Upper lobe of right lung (tissue), 1 donor: ENCODE results near the gene PERCC1. TPM values are rescaled to one million over a fixed set of nuclear protein-coding genes. Genes with fewer than 3 reads are reported as not detected.

ENCODE experiments used
- ATAC-seq: fragments of 200-7000 bp; cut with Tn5 transposase; one replicate; pipeline ENCODE4 v1.9.1; 2020; ENCODE audit warnings: mild to moderate bottlenecking, moderate library complexity
- DNase-seq: peaks from one replicate; pipeline ENCODE4 v3.0.0-alpha.2; 2020
- H3K27ac ChIP-seq: fragments of 200-600 bp; one replicate; pipeline ENCODE4 v1.8.0; 2022
- H3K27me3 ChIP-seq: fragments of 200-600 bp; one replicate; pipeline ENCODE4 v1.8.0; 2022; ENCODE audit warnings: mild to moderate bottlenecking
- H3K36me3 ChIP-seq: fragments of 200-600 bp; one replicate; pipeline ENCODE4 v1.8.0; 2022
- H3K4me1 ChIP-seq: fragments of 200-600 bp; one replicate; pipeline ENCODE4 v1.8.0; 2022
- H3K4me3 ChIP-seq: fragments of 200-600 bp; one replicate; pipeline ENCODE4 v1.8.0; 2022; ENCODE audit warnings: mild to moderate bottlenecking
- H3K9me3 ChIP-seq: fragments of 200-600 bp; one replicate; pipeline ENCODE4 v1.8.0; 2022
- intact Hi-C: fragments of 100-400 bp; cut with DNase I; formaldehyde crosslinking; loops from one replicate; pipeline ENCODE4 v1.11.0; 2022
- total RNA-seq: library from RNA; stranded (reverse); fragmentation: NEBNext Ultra II Directional; extraction: Animal tissue kit (Norgen Biotek cat#: 25700); gene quantifications from one replicate; pipeline ENCODE4 v1.2.1, GENCODE V29; 2021
- TF ChIP-seq, protein P1 (sequence below): fragments of 200-600 bp; IDR thresholded peaks from one replicate; pipeline ENCODE4 v1.8.0; 2022; ENCODE audit warnings: antibody characterized with exemption
- donor health status: DM: no; HTN: yes; CAD: no; lungs with severe emphysema.

The PERCC1 gene
- total RNA-seq, 1 donor from 2014 or later = not detected

DNA sequence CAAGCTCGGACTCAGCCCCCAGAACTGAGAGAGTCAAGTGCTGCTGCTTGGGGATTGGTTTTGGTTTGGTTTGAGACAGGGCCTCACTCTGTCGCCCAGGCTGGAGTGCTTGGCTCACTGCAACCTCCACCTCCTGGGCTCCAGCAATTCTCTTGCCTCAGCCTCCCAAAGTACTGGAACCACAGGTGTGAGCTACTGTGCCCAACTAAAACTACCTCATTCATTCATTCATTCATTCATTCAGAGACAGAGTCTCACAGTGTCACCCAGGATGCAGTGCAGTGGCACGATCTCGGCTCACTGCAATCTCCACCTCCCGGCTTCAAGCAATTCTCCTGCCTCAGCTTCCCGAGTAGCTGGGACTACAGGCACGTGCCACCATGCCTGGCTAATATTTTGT, 41.1 kb upstream of the PERCC1 start:
- DNase-seq (no peak), ATAC-seq (no peak)
- Histone ChIP-seq H3K27me3 (no peaks in the 10 kb centered on the region), H3K4me3 (no peak overlapping the region), H3K9me3 (no peaks in the 10 kb centered on the region), H3K36me3 (peaks cover 56% of the 10 kb centered on the region), H3K4me1 (no peaks in the 10 kb centered on the region), H3K27ac (no peak overlapping the region)
- TF ChIP-seq, protein P1, sequence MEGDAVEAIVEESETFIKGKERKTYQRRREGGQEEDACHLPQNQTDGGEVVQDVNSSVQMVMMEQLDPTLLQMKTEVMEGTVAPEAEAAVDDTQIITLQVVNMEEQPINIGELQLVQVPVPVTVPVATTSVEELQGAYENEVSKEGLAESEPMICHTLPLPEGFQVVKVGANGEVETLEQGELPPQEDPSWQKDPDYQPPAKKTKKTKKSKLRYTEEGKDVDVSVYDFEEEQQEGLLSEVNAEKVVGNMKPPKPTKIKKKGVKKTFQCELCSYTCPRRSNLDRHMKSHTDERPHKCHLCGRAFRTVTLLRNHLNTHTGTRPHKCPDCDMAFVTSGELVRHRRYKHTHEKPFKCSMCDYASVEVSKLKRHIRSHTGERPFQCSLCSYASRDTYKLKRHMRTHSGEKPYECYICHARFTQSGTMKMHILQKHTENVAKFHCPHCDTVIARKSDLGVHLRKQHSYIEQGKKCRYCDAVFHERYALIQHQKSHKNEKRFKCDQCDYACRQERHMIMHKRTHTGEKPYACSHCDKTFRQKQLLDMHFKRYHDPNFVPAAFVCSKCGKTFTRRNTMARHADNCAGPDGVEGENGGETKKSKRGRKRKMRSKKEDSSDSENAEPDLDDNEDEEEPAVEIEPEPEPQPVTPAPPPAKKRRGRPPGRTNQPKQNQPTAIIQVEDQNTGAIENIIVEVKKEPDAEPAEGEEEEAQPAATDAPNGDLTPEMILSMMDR = no peak
- intact Hi-C loops = no loop called here

DNA sequence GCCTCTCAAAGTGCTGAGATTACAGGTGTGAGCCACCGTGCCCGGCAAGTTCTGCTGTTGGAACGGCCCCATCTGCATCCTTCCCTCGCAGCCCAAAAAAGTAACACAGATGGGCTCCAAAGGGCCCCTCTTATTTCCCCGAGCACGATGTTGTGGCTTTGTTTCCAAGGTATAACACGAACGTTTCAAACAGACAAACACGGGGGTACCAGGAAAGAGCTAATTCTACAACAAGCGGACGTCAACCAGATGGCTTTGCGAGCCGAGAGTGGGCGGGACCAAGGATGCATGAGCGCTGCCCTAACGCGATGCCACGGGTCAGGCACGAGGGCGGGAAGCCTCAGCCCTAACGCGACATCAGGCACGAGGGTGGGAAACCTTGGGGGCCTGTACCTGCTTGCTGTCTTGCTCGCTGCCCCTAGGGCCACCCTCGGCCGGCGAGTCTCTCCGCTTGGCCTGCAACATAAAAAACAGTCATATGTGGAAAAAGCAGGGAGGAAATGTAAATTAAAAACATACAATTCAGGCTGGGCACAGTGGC, 40.6 kb upstream of the PERCC1 start:
- H3K9me3 ChIP-seq = no peaks in the 10 kb centered on the region
- no peak for ATAC-seq
- H3K36me3 ChIP-seq = peaks cover 55% of the 10 kb centered on the region
- no peaks in the 10 kb centered on the region for H3K4me1 ChIP-seq
- TF ChIP-seq, protein P1 = no peak
- intact Hi-C loops = no loop called here
- H3K27ac ChIP-seq = no peak overlapping the region
- no peak overlapping the region for H3K4me3 ChIP-seq
- no peak for DNase-seq
- no peaks in the 10 kb centered on the region for H3K27me3 ChIP-seq

DNA sequence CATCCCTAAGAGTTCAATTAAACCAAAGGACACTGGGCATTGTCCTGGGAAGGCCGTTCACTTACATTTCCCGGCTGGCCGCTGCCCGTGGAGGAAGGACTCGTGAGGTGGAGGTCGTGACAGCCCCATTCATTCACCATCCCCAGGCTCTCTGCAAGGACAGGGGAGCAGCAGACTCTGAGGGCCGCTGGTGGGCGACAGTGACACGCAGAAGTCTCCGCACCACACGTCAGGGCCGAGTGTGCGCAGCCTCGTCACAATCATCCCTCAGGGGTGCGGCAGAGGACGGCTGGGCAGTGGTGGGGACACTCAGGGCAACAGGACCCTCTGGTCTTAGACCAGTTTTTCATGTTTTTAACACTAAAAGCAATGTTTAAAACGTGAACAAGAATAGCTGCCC, 38.1 kb upstream of the PERCC1 start:
- Histone ChIP-seq H3K9me3 (no peaks in the 10 kb centered on the region), H3K4me3 (no peak overlapping the region), H3K36me3 (peaks cover 62% of the 10 kb centered on the region), H3K4me1 (no peaks in the 10 kb centered on the region), H3K27me3 (no peaks in the 10 kb centered on the region), H3K27ac (no peak overlapping the region)
- intact Hi-C loops = no loop called here
- DNase-seq (no peak), ATAC-seq (no peak)
- TF ChIP-seq, protein P1 = no peak

DNA sequence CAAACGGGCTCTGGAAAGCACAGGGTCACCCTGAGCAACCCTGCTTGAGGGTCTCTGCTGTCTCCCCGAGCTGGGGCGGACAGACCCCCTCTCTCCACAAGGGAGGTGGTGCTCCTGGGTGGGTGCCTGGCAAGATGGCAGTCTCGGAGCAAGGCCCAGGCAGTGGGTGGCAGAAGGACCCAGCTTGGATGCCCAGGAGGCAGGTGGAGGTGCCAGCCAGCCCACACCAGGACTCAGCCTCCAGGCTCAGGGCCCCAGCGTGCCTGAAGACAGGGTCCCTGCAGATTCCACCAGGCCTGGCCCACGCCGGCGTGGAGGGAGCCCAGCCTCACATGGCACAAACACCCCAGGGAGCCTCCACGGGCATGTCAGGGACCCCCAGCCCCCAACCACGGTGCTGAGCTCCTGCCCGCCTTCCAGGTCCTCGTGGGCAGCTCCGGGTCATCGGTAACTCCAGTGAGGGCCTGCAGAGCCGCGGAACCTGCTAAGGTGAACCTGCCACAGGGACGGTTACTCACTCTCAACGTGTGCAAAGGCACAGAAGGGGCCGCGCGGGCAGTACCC, 37.2 kb upstream of the PERCC1 start:
- Histone ChIP-seq H3K36me3 (peaks cover 65% of the 10 kb centered on the region), H3K4me1 (no peaks in the 10 kb centered on the region), H3K27ac (no peak overlapping the region), H3K27me3 (no peaks in the 10 kb centered on the region), H3K4me3 (no peak overlapping the region), H3K9me3 (no peaks in the 10 kb centered on the region)
- intact Hi-C loops = no loop called here
- ATAC-seq (no peak), DNase-seq (no peak)
- TF ChIP-seq, protein P1 = no peak

DNA sequence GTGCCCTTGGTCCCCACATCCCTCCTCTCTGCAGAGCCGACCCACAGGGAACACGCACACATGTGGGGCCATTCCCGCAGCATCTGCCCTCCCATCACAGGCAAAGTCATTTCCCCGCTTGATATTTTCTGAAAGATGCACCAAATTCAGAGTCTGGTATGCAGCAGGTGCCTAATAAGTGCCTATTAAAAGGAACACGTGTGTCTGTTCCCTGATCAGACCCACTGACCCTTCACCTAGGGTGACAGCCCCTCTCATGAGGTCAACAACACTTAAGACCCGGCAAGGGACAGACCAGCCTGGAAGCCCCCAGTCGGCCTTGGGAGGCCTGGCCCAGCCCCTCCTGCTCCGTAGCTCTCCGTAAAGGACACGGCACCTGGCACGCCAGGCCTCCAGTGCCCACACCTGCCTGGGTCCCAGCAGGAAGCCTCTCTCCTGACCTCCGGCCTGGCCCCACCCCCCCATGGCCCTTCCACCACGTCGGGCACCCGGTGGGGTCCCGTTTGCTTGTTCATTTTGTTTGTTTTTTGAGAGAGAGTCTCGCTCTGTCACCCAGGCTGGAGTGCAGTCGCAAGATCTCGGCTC, 36.4 kb upstream of the PERCC1 start:
- no peaks in the 10 kb centered on the region for H3K27me3 ChIP-seq
- intact Hi-C loops = no loop called here
- no peak overlapping the region for H3K4me3 ChIP-seq
- no peak overlapping the region for H3K27ac ChIP-seq
- H3K9me3 ChIP-seq = no peaks in the 10 kb centered on the region
- no peak for DNase-seq
- H3K4me1 ChIP-seq = no peaks in the 10 kb centered on the region
- peaks cover 65% of the 10 kb centered on the region for H3K36me3 ChIP-seq
- TF ChIP-seq, protein P1 = no peak
- ATAC-seq = no peak
